DOHH2 (cell line): ENCODE results near the gene TAF1D.

ENCODE experiments used
- H3F3A ChIP-seq: fragments of 200-600 bp; sonication (generic), shearing (Covaris generic); 2 replicates; pipeline ENCODE4 v1.6.0; 2016; ENCODE audit warnings: antibody characterized with exemption, mild to moderate bottlenecking; ENCODE audit not compliant: control insufficient read depth, insufficient read depth
- H3K27ac ChIP-seq: fragments of 200-600 bp; sonication (generic); 2 replicates; pipeline ENCODE4 v1.5.1; 2014; ENCODE audit warnings: low read depth, mild to moderate bottlenecking, low read length, moderate library complexity
- H3K27me3 ChIP-seq: fragments of 200-600 bp; sonication (generic); 2 replicates; pipeline ENCODE4 v1.6.1; 2014; ENCODE audit warnings: mild to moderate bottlenecking, low read length, mixed read lengths; ENCODE audit not compliant: control insufficient read depth
- H3K36me3 ChIP-seq: fragments of 200-600 bp; sonication (generic); 2 replicates; pipeline ENCODE4 v1.6.1; 2014; ENCODE audit warnings: mild to moderate bottlenecking, low read length, moderate library complexity, mixed read lengths; ENCODE audit not compliant: control insufficient read depth
- H3K4me1 ChIP-seq: fragments of 200-600 bp; sonication (generic); 2 replicates; pipeline ENCODE4 v1.6.1; 2014; ENCODE audit warnings: mild to moderate bottlenecking, low read length, mixed read lengths; ENCODE audit not compliant: control insufficient read depth
- H3K4me2 ChIP-seq: fragments of 200-600 bp; sonication (generic); 2 replicates; pipeline ENCODE4 v1.6.0; 2014; ENCODE audit warnings: mild to moderate bottlenecking, low read length, moderate library complexity
- H3K4me3 ChIP-seq: fragments of 200-600 bp; sonication (generic); 2 replicates; pipeline ENCODE4 v1.5.1; 2014; ENCODE audit warnings: mild to moderate bottlenecking, low read length, mixed read lengths
- H3K79me2 ChIP-seq: fragments of 200-600 bp; sonication (generic); 2 replicates; pipeline ENCODE4 v1.6.1; 2014; ENCODE audit warnings: mild to moderate bottlenecking, low read length, mixed read lengths; ENCODE audit not compliant: control insufficient read depth
- H3K9me2 ChIP-seq: fragments of 200-600 bp; sonication (generic); replicated peaks from 2 replicates; pipeline ENCODE4 v1.6.1; 2014; ENCODE audit warnings: mild to moderate bottlenecking, low read length, mixed read lengths; ENCODE audit not compliant: control insufficient read depth
- H3K9me3 ChIP-seq: fragments of 200-600 bp; sonication (generic); 2 replicates; pipeline ENCODE4 v1.6.1; 2014; ENCODE audit warnings: antibody characterized with exemption, low read length, mixed read lengths; ENCODE audit not compliant: control insufficient read depth, insufficient read depth
- H4K20me1 ChIP-seq: fragments of 200-600 bp; sonication (generic); 2 replicates; pipeline ENCODE4 v1.6.0; 2014; ENCODE audit warnings: low read depth, mild to moderate bottlenecking, antibody characterized with exemption, low read length, moderate library complexity; ENCODE audit not compliant: control insufficient read depth, insufficient read depth
- EZH2phosphoT487 ChIP-seq: fragments of 200-600 bp; sonication (generic); IDR thresholded peaks from 2 replicates; pipeline ENCODE4 v1.6.1; 2017; ENCODE audit warnings: borderline replicate concordance, mild to moderate bottlenecking, antibody characterized with exemption, low read length, moderate library complexity, mixed read lengths
- TF ChIP-seq, protein P1 (sequence below): fragments of 200-600 bp; sonication (generic); IDR thresholded peaks from one replicate; pipeline ENCODE4 v1.5.1; 2014; ENCODE audit warnings: antibody characterized with exemption, mild to moderate bottlenecking, low read depth, low read length; ENCODE audit not compliant: poor library complexity, severe bottlenecking

TAF1D gene

DNA sequence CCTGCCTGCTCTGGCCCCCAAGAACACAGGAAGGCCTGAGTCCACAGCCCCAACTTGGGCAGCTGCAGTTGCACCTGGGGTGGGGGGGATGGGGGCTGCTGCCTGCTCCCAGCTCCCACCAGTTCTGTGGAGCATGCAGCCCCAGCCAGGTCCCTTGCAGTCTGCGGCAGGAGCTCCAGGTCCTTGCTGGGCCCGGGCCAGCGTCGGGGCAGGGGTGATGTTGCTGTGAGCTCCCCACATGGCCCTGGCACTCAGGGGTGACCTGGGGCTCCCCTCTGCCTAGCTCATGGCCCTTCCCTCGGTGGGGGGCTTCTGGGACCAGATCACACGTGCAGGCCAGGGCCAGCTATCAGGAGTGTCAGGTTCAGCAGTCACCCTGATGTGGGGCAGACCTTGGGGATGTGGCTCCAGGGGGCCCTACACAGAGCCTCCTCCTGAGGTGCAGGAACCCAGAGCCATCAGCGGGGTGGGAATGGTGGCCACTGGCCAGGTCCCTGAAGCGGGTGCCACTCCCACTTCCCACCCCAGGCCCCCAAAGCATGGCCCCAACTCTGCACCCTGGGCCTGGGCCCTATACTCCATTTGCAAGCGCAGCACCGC lies 32.4 kb upstream of the TAF1D start:
- Histone ChIP-seq H3K27ac (no peak overlapping the region), H3K4me3 (no peak overlapping the region), H3K4me1 (peaks cover 20% of the 10 kb centered on the region), H3K4me2 (no peak overlapping the region), H3K9me3 (peaks cover 17% of the 10 kb centered on the region), H4K20me1 (no peaks in the 10 kb centered on the region), H3K79me2 (no peaks in the 10 kb centered on the region), H3K9me2 (no peaks in the 10 kb centered on the region), H3F3A (0 out of 2 replicates have a peak, but pooled peaks cover 2% of the 10 kb centered on the region), H3K36me3 (no peaks in the 10 kb centered on the region), H3K27me3 (no peaks in the 10 kb centered on the region)
- no peak for TF ChIP-seq EZH2phosphoT487
- TF ChIP-seq, protein P1, sequence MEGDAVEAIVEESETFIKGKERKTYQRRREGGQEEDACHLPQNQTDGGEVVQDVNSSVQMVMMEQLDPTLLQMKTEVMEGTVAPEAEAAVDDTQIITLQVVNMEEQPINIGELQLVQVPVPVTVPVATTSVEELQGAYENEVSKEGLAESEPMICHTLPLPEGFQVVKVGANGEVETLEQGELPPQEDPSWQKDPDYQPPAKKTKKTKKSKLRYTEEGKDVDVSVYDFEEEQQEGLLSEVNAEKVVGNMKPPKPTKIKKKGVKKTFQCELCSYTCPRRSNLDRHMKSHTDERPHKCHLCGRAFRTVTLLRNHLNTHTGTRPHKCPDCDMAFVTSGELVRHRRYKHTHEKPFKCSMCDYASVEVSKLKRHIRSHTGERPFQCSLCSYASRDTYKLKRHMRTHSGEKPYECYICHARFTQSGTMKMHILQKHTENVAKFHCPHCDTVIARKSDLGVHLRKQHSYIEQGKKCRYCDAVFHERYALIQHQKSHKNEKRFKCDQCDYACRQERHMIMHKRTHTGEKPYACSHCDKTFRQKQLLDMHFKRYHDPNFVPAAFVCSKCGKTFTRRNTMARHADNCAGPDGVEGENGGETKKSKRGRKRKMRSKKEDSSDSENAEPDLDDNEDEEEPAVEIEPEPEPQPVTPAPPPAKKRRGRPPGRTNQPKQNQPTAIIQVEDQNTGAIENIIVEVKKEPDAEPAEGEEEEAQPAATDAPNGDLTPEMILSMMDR = no peak

DNA sequence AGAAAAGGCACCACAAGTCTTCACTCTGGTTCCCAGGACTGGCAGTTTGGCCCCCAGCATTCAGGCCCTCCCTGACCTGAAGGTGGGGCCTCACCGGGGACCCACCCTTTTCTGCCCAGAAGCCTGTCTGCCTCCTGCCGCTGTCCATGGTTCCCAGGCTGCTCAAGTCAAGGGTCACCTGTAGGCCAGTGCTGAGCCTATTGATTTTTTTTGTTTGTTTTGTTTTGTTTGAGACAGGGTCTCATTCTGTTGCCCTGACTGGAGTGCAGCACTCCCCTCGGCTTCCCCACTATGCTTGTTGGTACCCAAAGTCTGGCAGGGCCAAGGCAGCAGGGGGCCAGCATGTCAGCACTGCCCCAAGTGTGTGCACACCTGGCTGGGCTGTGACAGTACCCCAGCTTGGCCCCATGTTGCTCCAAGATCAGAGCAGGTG lies 31.8 kb upstream of the TAF1D start:
- no peak overlapping the region for H3K27ac ChIP-seq
- no peak overlapping the region for H3K4me2 ChIP-seq
- H4K20me1 ChIP-seq = no peaks in the 10 kb centered on the region
- H3F3A ChIP-seq = 0 out of 2 replicates have a peak, but pooled peaks cover 2% of the 10 kb centered on the region
- H3K36me3 ChIP-seq = no peaks in the 10 kb centered on the region
- H3K4me3 ChIP-seq = no peak overlapping the region
- H3K79me2 ChIP-seq = no peaks in the 10 kb centered on the region
- H3K9me2 ChIP-seq = no peaks in the 10 kb centered on the region
- no peak for TF ChIP-seq EZH2phosphoT487
- TF ChIP-seq, protein P1 = no peak
- H3K27me3 ChIP-seq = no peaks in the 10 kb centered on the region
- H3K4me1 ChIP-seq = peaks cover 20% of the 10 kb centered on the region
- peaks cover 17% of the 10 kb centered on the region for H3K9me3 ChIP-seq

DNA sequence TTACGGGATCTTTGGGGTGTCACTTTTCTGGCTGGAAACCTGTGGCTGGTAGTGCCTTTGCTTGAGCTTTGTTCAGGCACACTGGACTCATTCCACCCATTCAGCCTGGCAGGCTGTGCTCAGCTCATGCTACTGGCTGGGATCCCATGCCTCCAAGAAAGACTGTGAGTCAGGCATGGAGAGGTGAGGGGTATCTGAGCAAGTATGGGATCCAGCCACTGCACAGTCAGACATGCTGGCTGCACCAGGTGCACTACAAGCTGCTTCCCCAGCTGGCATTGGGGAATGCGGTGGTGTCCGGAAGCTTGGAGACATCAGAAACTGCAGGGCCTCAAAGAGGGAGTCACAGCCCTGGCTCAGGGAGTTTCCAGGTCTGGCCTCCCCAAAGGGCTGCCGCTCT lies 30.8 kb upstream of the TAF1D start:
- H3K4me1 ChIP-seq = peaks cover 20% of the 10 kb centered on the region
- 0 out of 2 replicates have a peak, but pooled peaks cover 2% of the 10 kb centered on the region for H3F3A ChIP-seq

More for the DNA sequence above, 30.8 kb upstream of the TAF1D start:
- Histone ChIP-seq H3K27me3 (no peaks in the 10 kb centered on the region), H4K20me1 (no peaks in the 10 kb centered on the region), H3K36me3 (no peaks in the 10 kb centered on the region), H3K9me3 (peaks cover 19% of the 10 kb centered on the region), H3K27ac (no peak overlapping the region), H3K9me2 (no peaks in the 10 kb centered on the region), H3K4me3 (no peak overlapping the region), H3K4me2 (no peak overlapping the region), H3K79me2 (no peaks in the 10 kb centered on the region)
- no peak for TF ChIP-seq EZH2phosphoT487
- TF ChIP-seq, protein P1 = no peak
